ENCODE measurements around the gene ROCK2.

The ROCK2 gene

DNA sequence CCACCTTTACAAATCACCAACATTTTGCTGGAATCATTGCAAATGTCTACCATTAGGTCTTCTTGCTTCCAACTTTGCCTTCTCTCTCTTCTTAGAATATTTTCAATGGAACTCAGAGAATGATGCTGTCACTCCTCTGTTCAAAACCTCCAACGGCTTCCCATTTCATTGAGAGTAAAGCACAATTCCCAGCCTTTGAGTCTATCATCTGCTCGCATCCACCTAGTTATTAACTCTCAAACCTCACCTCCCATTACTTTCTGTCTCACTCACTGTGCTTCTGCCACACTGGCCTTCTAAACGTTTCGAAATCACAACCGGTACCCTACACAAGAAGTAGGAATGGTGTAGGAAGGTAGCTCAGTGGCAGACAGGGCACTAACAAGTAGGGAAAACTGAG lies 40.0 kb downstream of the ROCK2 start:
- Histone ChIP-seq H3K36me3 (ENCODE audit: control insufficient read depth, insufficient read depth, low read length, severe bottlenecking) (no peaks in the 10 kb centered on the region), H3K4me1 (ENCODE audit: control insufficient read depth, insufficient read depth, low read length) (peaks cover 55% of the 10 kb centered on the region), H3K9ac (ENCODE audit: low read length) (no peak overlapping the region), H3K9me3 (ENCODE audit: control insufficient read depth, low read length) (no peaks in the 10 kb centered on the region), H3K4me3 (ENCODE audit: low read length) (no peak overlapping the region), H3K27me3 (replicated peaks; ENCODE audit: control insufficient read depth, insufficient read depth, low read length) (no peaks in the 10 kb centered on the region)
- no peak for DNase-seq (ENCODE audit: low read depth)

DNA sequence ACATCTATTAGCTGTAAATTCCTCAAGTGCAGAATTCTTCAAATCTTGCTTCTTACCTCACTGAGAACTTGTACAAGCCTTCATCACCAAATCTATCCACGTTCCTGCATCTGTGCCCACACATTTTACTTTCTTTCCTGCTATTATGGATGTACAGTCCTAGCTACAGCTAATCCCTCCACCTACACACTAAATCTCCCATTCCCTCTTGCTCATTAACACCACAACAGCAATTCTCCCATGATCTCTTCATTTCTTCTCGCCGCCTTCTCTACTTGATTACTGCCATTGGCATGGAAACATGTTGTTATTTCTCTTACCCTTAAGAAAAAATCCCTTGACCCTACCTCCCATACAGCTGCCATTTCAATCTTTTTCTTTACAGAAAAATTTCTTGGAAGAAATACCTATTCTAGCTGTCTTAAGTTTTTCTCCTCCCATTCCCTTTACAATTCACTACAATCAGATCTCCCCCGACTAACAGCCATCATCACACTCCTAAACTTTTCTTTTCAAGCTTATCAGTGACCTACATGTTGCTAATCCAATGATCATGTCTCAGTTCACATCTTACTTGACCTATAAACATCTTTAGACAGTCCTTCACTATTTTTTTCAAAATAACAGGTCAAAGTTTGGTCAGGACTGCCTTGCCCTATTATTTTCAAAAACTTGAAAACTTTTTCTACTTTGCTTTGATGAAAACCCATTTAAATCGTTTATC lies 41.0 kb downstream of the ROCK2 start:
- DNase-seq (ENCODE audit: low read depth), result no peak
- Histone ChIP-seq H3K9ac (ENCODE audit: low read length) (no peak overlapping the region), H3K27me3 (replicated peaks; ENCODE audit: control insufficient read depth, insufficient read depth, low read length) (no peaks in the 10 kb centered on the region), H3K36me3 (ENCODE audit: control insufficient read depth, insufficient read depth, low read length, severe bottlenecking) (no peaks in the 10 kb centered on the region), H3K4me3 (ENCODE audit: low read length) (no peak overlapping the region), H3K9me3 (ENCODE audit: control insufficient read depth, low read length) (no peaks in the 10 kb centered on the region), H3K4me1 (ENCODE audit: control insufficient read depth, insufficient read depth, low read length) (peaks cover 50% of the 10 kb centered on the region)

DNA sequence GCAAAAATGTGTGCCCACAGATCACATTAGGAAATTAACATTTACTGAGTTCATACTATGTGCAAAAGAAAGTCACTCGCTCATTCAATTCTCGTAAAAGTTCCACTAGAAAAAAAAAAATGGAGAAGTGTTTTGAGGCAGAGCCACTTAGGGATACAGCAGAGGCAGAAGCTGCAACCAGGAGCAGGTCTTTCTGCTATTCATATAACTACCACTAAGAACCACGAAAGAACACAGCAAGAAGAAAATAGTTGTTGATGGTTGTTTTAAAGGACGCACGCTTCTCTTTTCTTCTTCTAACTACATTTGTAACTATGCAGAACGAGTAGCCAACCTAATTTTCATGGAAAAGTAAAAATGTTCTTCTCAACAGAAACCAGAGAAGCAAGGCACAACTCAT lies 45.0 kb downstream of the ROCK2 start:
- Histone ChIP-seq H3K9ac (ENCODE audit: low read length) (no peak overlapping the region), H3K4me1 (ENCODE audit: control insufficient read depth, insufficient read depth, low read length) (peaks cover 30% of the 10 kb centered on the region), H3K36me3 (ENCODE audit: control insufficient read depth, insufficient read depth, low read length, severe bottlenecking) (no peaks in the 10 kb centered on the region), H3K27me3 (replicated peaks; ENCODE audit: control insufficient read depth, insufficient read depth, low read length) (no peaks in the 10 kb centered on the region), H3K9me3 (ENCODE audit: control insufficient read depth, low read length) (no peaks in the 10 kb centered on the region), H3K4me3 (ENCODE audit: low read length) (no peak overlapping the region)
- DNase-seq (ENCODE audit: low read depth), result no peak

DNA sequence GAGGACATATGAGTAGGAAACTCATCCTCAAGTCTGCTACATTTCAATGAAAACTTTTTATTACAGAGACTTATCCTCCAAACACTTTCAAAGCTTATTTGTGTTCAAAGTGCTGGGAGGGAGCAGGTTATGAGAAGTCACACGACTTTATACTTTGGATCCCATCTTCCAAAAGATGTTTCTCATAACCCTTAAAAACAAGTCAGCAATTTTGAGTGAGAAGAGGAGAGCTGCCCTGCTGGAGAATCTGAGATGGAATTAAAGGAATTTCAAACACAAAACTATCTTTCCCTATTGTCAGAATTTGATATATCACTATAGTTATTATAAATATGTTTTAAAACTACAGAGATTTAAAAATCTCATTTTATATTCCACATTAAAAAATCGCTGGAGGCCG lies 45.8 kb downstream of the ROCK2 start:
- H3K4me3 ChIP-seq (ENCODE audit: low read length), result no peak overlapping the region
- H3K4me1 ChIP-seq (ENCODE audit: control insufficient read depth, insufficient read depth, low read length), result peaks cover 23% of the 10 kb centered on the region
- no peaks in the 10 kb centered on the region for H3K9me3 ChIP-seq (ENCODE audit: control insufficient read depth, low read length)
- no peak for DNase-seq (ENCODE audit: low read depth)
- no peaks in the 10 kb centered on the region for H3K27me3 ChIP-seq (replicated peaks; ENCODE audit: control insufficient read depth, insufficient read depth, low read length)
- H3K9ac ChIP-seq (ENCODE audit: low read length), result no peak overlapping the region
- H3K36me3 ChIP-seq (ENCODE audit: control insufficient read depth, insufficient read depth, low read length, severe bottlenecking), result no peaks in the 10 kb centered on the region

DNA sequence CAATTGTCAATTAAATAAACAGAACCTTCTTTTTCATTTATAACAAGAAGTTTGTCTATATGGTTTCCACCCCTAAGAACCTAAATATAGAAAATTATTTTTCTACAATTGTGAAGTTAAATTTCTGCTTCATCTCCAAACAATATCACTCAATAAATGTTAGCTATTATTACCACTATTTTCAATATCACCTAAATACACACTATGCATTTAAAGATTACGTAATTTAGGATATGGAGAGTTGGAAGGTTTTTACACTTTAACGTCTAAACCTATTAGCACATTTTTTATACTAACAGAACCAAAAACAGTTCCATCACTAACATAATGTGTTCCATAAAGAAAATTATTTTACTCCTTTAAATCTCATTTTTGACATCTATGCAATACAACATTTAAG lies 48.0 kb downstream of the ROCK2 start:
- Histone ChIP-seq H3K36me3 (ENCODE audit: control insufficient read depth, insufficient read depth, low read length, severe bottlenecking) (no peaks in the 10 kb centered on the region), H3K27me3 (replicated peaks; ENCODE audit: control insufficient read depth, insufficient read depth, low read length) (no peaks in the 10 kb centered on the region), H3K9me3 (ENCODE audit: control insufficient read depth, low read length) (no peaks in the 10 kb centered on the region), H3K4me1 (ENCODE audit: control insufficient read depth, insufficient read depth, low read length) (peaks cover 26% of the 10 kb centered on the region), H3K9ac (ENCODE audit: low read length) (no peak overlapping the region), H3K4me3 (ENCODE audit: low read length) (no peak overlapping the region)
- DNase-seq (ENCODE audit: low read depth), result no peak

DNA sequence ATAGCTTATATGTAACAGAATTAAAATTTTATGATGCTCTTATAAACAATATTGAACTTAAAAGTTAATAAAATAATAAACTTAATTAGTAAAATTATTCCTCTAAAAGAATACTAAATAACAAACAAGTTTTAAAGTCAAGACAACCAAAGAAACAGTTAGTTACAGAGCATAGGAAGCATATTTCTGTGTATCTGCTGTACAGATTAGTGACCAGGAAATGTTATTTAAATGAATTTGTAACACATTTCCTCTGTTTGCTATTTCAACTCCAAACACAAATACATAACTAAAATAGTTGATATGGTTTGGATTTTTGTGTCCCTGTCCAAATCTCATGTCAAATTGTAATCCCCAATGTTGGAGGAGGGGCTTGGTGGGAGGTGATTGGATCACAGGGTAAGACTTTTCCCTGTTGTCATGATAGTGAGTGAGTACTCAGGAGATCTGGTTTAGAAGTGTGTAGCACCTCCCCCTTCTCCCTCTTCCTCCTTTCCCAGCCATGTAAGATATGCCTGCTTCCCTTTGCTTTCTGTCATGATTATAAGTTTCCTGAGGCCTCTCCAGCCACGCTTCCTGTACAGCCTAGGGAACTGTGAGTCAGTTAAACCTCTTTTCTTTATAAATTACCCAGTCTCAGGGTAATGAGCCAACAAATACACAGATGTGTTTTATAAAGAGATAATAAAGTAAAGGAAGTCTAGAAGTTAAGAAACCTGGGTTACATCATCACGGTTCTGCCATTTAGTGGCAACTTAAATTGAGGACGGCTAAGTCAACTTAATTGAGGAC lies 51.8 kb downstream of the ROCK2 start:
- Histone ChIP-seq H3K9me3 (ENCODE audit: control insufficient read depth, low read length) (no peaks in the 10 kb centered on the region), H3K27me3 (replicated peaks; ENCODE audit: control insufficient read depth, insufficient read depth, low read length) (no peaks in the 10 kb centered on the region), H3K9ac (ENCODE audit: low read length) (no peak overlapping the region), H3K4me3 (ENCODE audit: low read length) (no peak overlapping the region), H3K36me3 (ENCODE audit: control insufficient read depth, insufficient read depth, low read length, severe bottlenecking) (no peaks in the 10 kb centered on the region), H3K4me1 (ENCODE audit: control insufficient read depth, insufficient read depth, low read length) (peaks cover 27% of the 10 kb centered on the region)
- DNase-seq (ENCODE audit: low read depth), result peak; percentile 36

DNA sequence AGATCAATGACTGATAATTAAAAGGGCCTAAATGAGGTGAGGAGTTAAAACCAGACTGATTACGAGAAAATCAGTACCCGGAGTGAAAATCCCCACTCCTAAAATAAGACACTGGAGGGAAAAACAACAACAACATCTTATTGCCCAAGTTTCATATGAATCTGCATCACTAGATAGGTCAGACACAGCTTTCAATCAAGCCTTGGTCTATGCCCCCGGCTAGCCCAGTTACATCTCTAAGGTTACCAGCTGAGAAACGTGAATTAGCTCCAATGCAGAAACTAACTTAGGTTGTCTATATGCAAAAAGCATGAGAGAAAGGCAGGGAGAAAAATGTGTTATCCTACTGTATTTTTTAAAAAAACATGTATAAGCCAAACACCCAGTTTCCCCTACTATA lies 53.7 kb downstream of the ROCK2 start:
- H3K9ac ChIP-seq (ENCODE audit: low read length), result no peak overlapping the region
- no peak for DNase-seq (ENCODE audit: low read depth)
- H3K4me1 ChIP-seq (ENCODE audit: control insufficient read depth, insufficient read depth, low read length), result peaks cover 32% of the 10 kb centered on the region
- peaks cover 5% of the 10 kb centered on the region for H3K36me3 ChIP-seq (ENCODE audit: control insufficient read depth, insufficient read depth, low read length, severe bottlenecking)
- H3K27me3 ChIP-seq (replicated peaks; ENCODE audit: control insufficient read depth, insufficient read depth, low read length), result no peaks in the 10 kb centered on the region
- no peaks in the 10 kb centered on the region for H3K9me3 ChIP-seq (ENCODE audit: control insufficient read depth, low read length)
- no peak overlapping the region for H3K4me3 ChIP-seq (ENCODE audit: low read length)

DNA sequence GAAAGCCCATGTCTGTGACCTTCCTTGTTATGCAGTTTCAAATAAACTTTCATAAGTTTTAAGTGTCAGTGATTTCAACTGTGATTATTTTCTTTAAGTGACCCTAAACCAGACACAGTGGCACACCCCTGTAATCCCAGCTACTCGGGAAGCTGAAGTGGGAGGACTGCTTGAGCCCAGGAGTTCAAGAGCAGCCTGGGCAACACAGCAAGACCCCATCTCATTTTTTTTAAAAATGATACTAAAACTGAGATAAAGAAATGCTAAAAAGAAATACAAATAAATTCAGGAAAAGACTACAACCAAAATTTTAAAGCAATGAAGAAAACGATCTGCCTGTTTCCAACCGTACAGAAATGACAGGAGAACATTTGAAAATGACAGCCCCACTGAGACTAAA lies 54.2 kb downstream of the ROCK2 start:
- Histone ChIP-seq H3K9me3 (ENCODE audit: control insufficient read depth, low read length) (no peaks in the 10 kb centered on the region), H3K36me3 (ENCODE audit: control insufficient read depth, insufficient read depth, low read length, severe bottlenecking) (peaks cover 10% of the 10 kb centered on the region), H3K27me3 (replicated peaks; ENCODE audit: control insufficient read depth, insufficient read depth, low read length) (no peaks in the 10 kb centered on the region), H3K4me3 (ENCODE audit: low read length) (no peak overlapping the region), H3K9ac (ENCODE audit: low read length) (no peak overlapping the region), H3K4me1 (ENCODE audit: control insufficient read depth, insufficient read depth, low read length) (peaks cover 32% of the 10 kb centered on the region)
- no peak for DNase-seq (ENCODE audit: low read depth)

DNA sequence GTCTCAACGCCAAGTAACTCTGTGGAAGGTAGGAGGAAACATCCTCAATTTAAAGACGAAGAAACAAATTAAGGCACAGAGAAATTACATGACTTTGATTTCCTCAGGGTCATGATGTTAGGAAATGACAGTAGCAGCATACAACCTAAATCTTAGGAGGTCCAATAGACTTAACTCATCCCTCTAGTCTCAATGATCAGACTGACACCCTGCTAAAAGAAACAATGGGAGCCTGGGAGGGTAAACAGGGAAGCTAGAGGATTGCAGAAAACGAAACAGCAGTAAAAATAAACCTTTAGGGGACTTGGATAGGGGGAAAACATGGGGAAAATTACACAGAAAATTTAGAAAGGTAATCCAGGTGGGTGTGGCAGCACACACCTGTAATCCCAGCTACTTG lies 56.0 kb downstream of the ROCK2 start:
- Histone ChIP-seq H3K36me3 (ENCODE audit: control insufficient read depth, insufficient read depth, low read length, severe bottlenecking) (peaks cover 27% of the 10 kb centered on the region), H3K27me3 (replicated peaks; ENCODE audit: control insufficient read depth, insufficient read depth, low read length) (no peaks in the 10 kb centered on the region), H3K9ac (ENCODE audit: low read length) (no peak overlapping the region), H3K4me1 (ENCODE audit: control insufficient read depth, insufficient read depth, low read length) (peaks cover 32% of the 10 kb centered on the region), H3K9me3 (ENCODE audit: control insufficient read depth, low read length) (peaks cover 3% of the 10 kb centered on the region), H3K4me3 (ENCODE audit: low read length) (no peak overlapping the region)
- no peak for DNase-seq (ENCODE audit: low read depth)

DNA sequence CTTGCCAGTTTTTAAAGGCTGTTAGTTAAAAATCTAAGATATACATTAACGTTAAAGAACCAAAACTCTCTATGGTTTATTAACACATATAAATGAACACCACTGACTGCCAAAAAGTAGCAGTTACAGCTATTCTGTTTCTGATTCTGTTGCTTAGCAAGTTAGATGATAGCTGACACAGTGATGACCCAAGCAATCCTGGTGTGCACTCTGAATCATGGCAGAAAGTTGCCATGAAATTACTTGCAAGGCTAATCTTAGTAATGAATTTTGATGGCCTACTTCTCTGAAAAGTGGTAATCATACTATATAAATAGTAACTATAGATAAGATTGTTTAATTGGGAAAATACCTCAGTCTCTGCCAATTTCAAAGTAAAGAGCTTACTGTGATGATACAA lies 57.7 kb downstream of the ROCK2 start:
- peaks cover 41% of the 10 kb centered on the region for H3K36me3 ChIP-seq (ENCODE audit: control insufficient read depth, insufficient read depth, low read length, severe bottlenecking)
- H3K4me1 ChIP-seq (ENCODE audit: control insufficient read depth, insufficient read depth, low read length), result peaks cover 18% of the 10 kb centered on the region
- no peak for DNase-seq (ENCODE audit: low read depth)
- no peak overlapping the region for H3K4me3 ChIP-seq (ENCODE audit: low read length)
- H3K9ac ChIP-seq (ENCODE audit: low read length), result no peak overlapping the region
- peaks cover 3% of the 10 kb centered on the region for H3K9me3 ChIP-seq (ENCODE audit: control insufficient read depth, low read length)
- H3K27me3 ChIP-seq (replicated peaks; ENCODE audit: control insufficient read depth, insufficient read depth, low read length), result no peaks in the 10 kb centered on the region

DNA sequence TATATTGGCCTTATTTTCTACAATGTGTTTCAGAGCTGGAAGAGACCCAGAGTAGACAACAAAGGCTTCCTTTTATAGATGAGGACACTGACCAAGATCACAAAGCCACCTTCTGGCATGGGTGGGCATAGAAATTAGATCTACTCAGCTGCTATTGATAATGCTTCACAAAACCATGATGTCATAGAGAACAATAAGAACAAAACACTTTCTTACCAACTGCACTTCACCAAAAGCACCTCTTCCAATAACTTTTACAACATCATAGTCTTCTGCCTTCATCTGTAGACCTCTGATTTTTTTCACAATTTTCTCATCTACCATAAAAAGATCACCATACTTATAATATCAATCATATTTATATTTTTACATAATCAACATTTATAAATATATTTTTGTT lies 58.1 kb downstream of the ROCK2 start:
- Histone ChIP-seq H3K4me3 (ENCODE audit: low read length) (no peak overlapping the region), H3K27me3 (replicated peaks; ENCODE audit: control insufficient read depth, insufficient read depth, low read length) (no peaks in the 10 kb centered on the region), H3K4me1 (ENCODE audit: control insufficient read depth, insufficient read depth, low read length) (peaks cover 18% of the 10 kb centered on the region), H3K9me3 (ENCODE audit: control insufficient read depth, low read length) (peaks cover 3% of the 10 kb centered on the region), H3K36me3 (ENCODE audit: control insufficient read depth, insufficient read depth, low read length, severe bottlenecking) (peaks cover 45% of the 10 kb centered on the region), H3K9ac (ENCODE audit: low read length) (no peak overlapping the region)
- DNase-seq (ENCODE audit: low read depth), result no peak
